ENCODE results near the gene FAM193A. TPM values are rescaled to one million over a fixed set of nuclear protein-coding genes. Genes with fewer than 3 reads are reported as not detected.

FAM193A gene
- polyA plus RNA-seq, 1 donor (not counting 4 experiments of a cell fraction or from before 2014, with no cell fraction given), result 3.6 TPM

DNA sequence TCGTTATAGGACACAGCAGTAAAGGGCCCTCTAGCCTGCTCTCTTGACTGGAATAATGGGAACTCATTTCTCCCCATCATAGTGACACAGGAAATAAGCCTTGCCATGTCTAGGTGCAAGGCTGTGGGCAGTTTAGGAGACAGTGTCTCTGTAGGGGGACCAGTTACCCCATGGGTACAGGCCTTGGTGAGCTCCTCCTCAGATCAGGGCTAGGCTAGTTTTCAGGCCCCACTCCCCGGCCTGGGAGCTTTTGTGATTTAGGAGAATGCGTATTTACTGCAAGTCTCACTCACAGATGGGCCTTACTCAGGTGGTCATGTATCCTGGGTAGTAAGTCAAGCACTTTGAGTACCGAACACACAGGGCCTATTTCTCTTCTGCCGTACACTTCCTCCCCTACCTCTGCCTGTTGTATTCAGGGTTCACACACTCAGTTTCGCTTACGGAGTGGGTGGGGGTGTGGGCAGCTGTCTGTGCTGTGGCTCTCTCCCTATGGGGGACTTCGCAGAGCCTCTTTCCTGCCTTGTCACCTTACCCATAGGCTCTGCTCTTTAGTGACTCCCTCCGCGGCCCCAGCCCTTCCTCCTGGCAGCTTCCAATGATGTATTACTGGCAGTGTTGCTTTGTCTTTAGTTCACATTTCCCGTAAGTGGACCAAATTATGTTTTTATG lies 34.2 kb downstream of the FAM193A start:
- peaks cover 5% of the 10 kb centered on the region for H4K20me1 ChIP-seq (ENCODE audit: control insufficient read depth, extremely low read depth, insufficient read depth, low read length)
- DNase-seq (ENCODE audit: low read depth, low spot score) (no peak), FAIRE-seq (no peak)

DNA sequence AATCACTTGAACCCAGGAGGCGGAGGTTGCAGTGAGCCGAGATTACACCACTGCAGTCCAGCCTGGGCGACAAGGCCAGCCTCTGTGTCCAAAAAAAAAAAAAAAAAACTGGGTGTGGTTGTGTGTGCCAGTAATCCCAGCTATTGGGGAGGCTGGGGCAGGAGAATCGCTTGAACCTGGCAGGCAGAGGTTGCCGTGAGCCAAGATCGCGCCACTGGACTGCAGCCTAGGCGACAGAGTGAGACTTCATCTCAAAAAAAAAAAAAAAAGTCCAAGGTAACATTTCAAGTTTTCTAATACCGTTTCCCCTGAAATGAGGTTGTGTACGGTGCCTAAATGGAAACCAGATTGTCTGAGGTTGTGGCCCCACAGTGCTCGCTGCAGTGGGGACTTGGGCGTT lies 35.6 kb downstream of the FAM193A start:
- H3K36me3 ChIP-seq (ENCODE audit: control insufficient read depth in 2 of 2, extremely low read depth in 1 of 2, insufficient read depth in 2 of 2, low read length in 2 of 2), result peaks cover 0 to 4% of the 10 kb centered on the region in 2 experiments
- no peak overlapping the region for H3K4me2 ChIP-seq (ENCODE audit: control insufficient read depth, extremely low read depth, insufficient read depth, low read depth, low read length)
- H4K20me1 ChIP-seq (ENCODE audit: control insufficient read depth, extremely low read depth, insufficient read depth, low read length), result peaks cover 5% of the 10 kb centered on the region
- no peak for DNase-seq (ENCODE audit: low read depth, low spot score)
- H3K9me1 ChIP-seq (ENCODE audit: control insufficient read depth, extremely low read depth, insufficient read depth, low read length), result no peaks in the 10 kb centered on the region
- H3K79me2 ChIP-seq (ENCODE audit: control insufficient read depth, insufficient read depth, low read length), result peaks cover 86% of the 10 kb centered on the region
- no peaks in the 10 kb centered on the region for H3K9me3 ChIP-seq (ENCODE audit: control insufficient read depth, low read depth, low read length)
- dilution Hi-C loops (cut with MboI; ENCODE audit: extremely low pct_ligation_motif_present, low sequenced_read_pairs), result no loop called here
- no peak for FAIRE-seq
- no peaks in the 10 kb centered on the region for H3K27me3 ChIP-seq (ENCODE audit: control insufficient read depth, extremely low read depth, insufficient read depth, low read length)
- no peak overlapping the region for H3K4me3 ChIP-seq (ENCODE audit: control insufficient read depth in 2 of 3, extremely low read depth in 1 of 3, insufficient read depth in 2 of 3, low read depth in 1 of 3, low read length in 3 of 3)
- no peak overlapping the region for H3K9ac ChIP-seq (ENCODE audit: control insufficient read depth, extremely low read depth, insufficient read depth, low read length)
- no peak overlapping the region for H2AFZ ChIP-seq (ENCODE audit: control insufficient read depth, low read length)
- no peaks in the 10 kb centered on the region for H3K4me1 ChIP-seq (ENCODE audit: control insufficient read depth, extremely low read depth, insufficient read depth, low read length)
- no peak for TF ChIP-seq EZH2 (IDR thresholded peaks at IDR 0.05; ENCODE audit: low read length)
- TF ChIP-seq, protein P1, sequence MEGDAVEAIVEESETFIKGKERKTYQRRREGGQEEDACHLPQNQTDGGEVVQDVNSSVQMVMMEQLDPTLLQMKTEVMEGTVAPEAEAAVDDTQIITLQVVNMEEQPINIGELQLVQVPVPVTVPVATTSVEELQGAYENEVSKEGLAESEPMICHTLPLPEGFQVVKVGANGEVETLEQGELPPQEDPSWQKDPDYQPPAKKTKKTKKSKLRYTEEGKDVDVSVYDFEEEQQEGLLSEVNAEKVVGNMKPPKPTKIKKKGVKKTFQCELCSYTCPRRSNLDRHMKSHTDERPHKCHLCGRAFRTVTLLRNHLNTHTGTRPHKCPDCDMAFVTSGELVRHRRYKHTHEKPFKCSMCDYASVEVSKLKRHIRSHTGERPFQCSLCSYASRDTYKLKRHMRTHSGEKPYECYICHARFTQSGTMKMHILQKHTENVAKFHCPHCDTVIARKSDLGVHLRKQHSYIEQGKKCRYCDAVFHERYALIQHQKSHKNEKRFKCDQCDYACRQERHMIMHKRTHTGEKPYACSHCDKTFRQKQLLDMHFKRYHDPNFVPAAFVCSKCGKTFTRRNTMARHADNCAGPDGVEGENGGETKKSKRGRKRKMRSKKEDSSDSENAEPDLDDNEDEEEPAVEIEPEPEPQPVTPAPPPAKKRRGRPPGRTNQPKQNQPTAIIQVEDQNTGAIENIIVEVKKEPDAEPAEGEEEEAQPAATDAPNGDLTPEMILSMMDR (optimal IDR thresholded peaks at IDR 0.05 in 1 of 3, IDR thresholded peaks at IDR 0.05 in 1 of 3, conservative IDR thresholded peaks at IDR 0.05 in 1 of 3; ENCODE audit: extremely low read depth in 1 of 3, insufficient read depth in 2 of 3, low read length in 3 of 3), result no peak
- H3K27ac ChIP-seq (ENCODE audit: control insufficient read depth, insufficient read depth, low read length), result no peak overlapping the region

More for the DNA sequence above, 34.2 kb downstream of the FAM193A start:
- H2AFZ ChIP-seq (ENCODE audit: control insufficient read depth, low read length), result no peak overlapping the region
- peaks cover 79% of the 10 kb centered on the region for H3K79me2 ChIP-seq (ENCODE audit: control insufficient read depth, insufficient read depth, low read length)
- H3K36me3 ChIP-seq (ENCODE audit: control insufficient read depth in 2 of 2, extremely low read depth in 1 of 2, insufficient read depth in 2 of 2, low read length in 2 of 2), result peaks cover 2 to 4% of the 10 kb centered on the region in 2 experiments
- H3K9me3 ChIP-seq (ENCODE audit: control insufficient read depth, low read depth, low read length), result no peaks in the 10 kb centered on the region
- H3K27me3 ChIP-seq (ENCODE audit: control insufficient read depth, extremely low read depth, insufficient read depth, low read length), result no peaks in the 10 kb centered on the region
- dilution Hi-C loops (cut with MboI; ENCODE audit: extremely low pct_ligation_motif_present, low sequenced_read_pairs), result no loop called here
- TF ChIP-seq EZH2 (IDR thresholded peaks at IDR 0.05; ENCODE audit: low read length), result no peak
- TF ChIP-seq, protein P1 (optimal IDR thresholded peaks at IDR 0.05 in 1 of 3, IDR thresholded peaks at IDR 0.05 in 1 of 3, conservative IDR thresholded peaks at IDR 0.05 in 1 of 3; ENCODE audit: extremely low read depth in 1 of 3, insufficient read depth in 2 of 3, low read length in 3 of 3), result no peak
- H3K4me2 ChIP-seq (ENCODE audit: control insufficient read depth, extremely low read depth, insufficient read depth, low read depth, low read length), result no peak overlapping the region
- H3K4me1 ChIP-seq (ENCODE audit: control insufficient read depth, extremely low read depth, insufficient read depth, low read length), result no peaks in the 10 kb centered on the region
- H3K9me1 ChIP-seq (ENCODE audit: control insufficient read depth, extremely low read depth, insufficient read depth, low read length), result no peaks in the 10 kb centered on the region
- H3K27ac ChIP-seq (ENCODE audit: control insufficient read depth, insufficient read depth, low read length), result no peak overlapping the region
- no peak overlapping the region for H3K4me3 ChIP-seq (ENCODE audit: control insufficient read depth in 2 of 3, extremely low read depth in 1 of 3, insufficient read depth in 2 of 3, low read depth in 1 of 3, low read length in 3 of 3)
- H3K9ac ChIP-seq (ENCODE audit: control insufficient read depth, extremely low read depth, insufficient read depth, low read length), result no peak overlapping the region
